Endothelial cell of umbilical vein (primary cell): ENCODE data around the gene ANK2.

Experiments used
- CTCF ChIP-seq, 2 donors: IDR thresholded peaks; 1 replicate in 1 of 2; 2 replicates in 1 of 2; pipeline ENCODE4 v1.5.1; 2011; ENCODE audit warnings: low read length in 2 of 2, mild to moderate bottlenecking in 2 of 2, moderate library complexity in 2 of 2, control low read depth in 1 of 2, inconsistent platforms in 1 of 2, low read depth in 1 of 2; ENCODE audit not compliant: insufficient read depth in 1 of 2; ENCODE audit errors: extremely low read depth in 1 of 2
- EZH2 ChIP-seq: IDR thresholded peaks from 2 replicates; pipeline ENCODE4 v1.6.1; 2012; ENCODE audit warnings: borderline replicate concordance, low read depth, mild to moderate bottlenecking, moderate library complexity, low read length, inconsistent platforms; ENCODE audit not compliant: severe bottlenecking

GRCh38 chr4:113008716-113009115 lies 40.7 kb upstream of the ANK2 start:
- no peak for TF ChIP-seq EZH2
- TF ChIP-seq CTCF (IDR thresholded peaks at IDR 0.05; ENCODE audit: extremely low read depth in 1 of 2, insufficient read depth in 1 of 2, low read depth in 1 of 2, low read length in 2 of 2) = no peak
